HepG2 (cell line): ENCODE data around the gene FXYD1. TPM values are rescaled to one million over a fixed set of nuclear protein-coding genes. Genes with fewer than 3 reads are reported as not detected.
A peak's percentile ranks its signal among the peaks of the same experiment; 100 is the strongest.

Source experiments
- IRF2 ChIP-seq: IDR thresholded peaks from 2 replicates; pipeline ENCODE4 v1.6.1; 2018; ENCODE audit warnings: missing genetic modification reagents, missing compliant biosample characterization
- MEIS1 ChIP-seq: sonication (generic); formaldehyde crosslinking; IDR thresholded peaks from 2 replicates; pipeline ENCODE4 v1.9.0; 2021; ENCODE audit warnings: mild to moderate bottlenecking, missing genetic modification reagents, moderate library complexity, borderline replicate concordance
- NFRKB ChIP-seq: fragments of 450-650 bp; IDR thresholded peaks from 2 replicates; pipeline ENCODE4 v1.6.1; 2017
- POLR2G ChIP-seq: fragments of 200-400 bp; formaldehyde crosslinking; IDR thresholded peaks from 2 replicates; pipeline ENCODE4 v1.6.1; 2018; ENCODE audit warnings: mild to moderate bottlenecking, low read depth, low read length, moderate library complexity
- RARA ChIP-seq: IDR thresholded peaks from 2 replicates; pipeline ENCODE4 v1.6.1; 2016; ENCODE audit warnings: missing genetic modification reagents, missing compliant biosample characterization
- TSC22D2 ChIP-seq: sonication (generic); formaldehyde crosslinking; IDR thresholded peaks from 2 replicates; pipeline ENCODE4 v1.5.1; 2020; ENCODE audit warnings: missing genetic modification reagents, mild to moderate bottlenecking, borderline replicate concordance
- YEATS4 ChIP-seq: sonication (generic); formaldehyde crosslinking; IDR thresholded peaks from 2 replicates; pipeline ENCODE4 v1.4.0; 2020; ENCODE audit warnings: missing genetic modification reagents, borderline replicate concordance
- ZNF138 ChIP-seq: sonication (generic); formaldehyde crosslinking; IDR thresholded peaks from 2 replicates; pipeline ENCODE4 v1.5.0; 2020; ENCODE audit warnings: mild to moderate bottlenecking, low read depth, missing genetic modification reagents
- ZNF841 ChIP-seq: sonication (generic); formaldehyde crosslinking; IDR thresholded peaks from 2 replicates; pipeline ENCODE4 v1.8.1; 2023; ENCODE audit warnings: missing genetic modification reagents, borderline replicate concordance
- ZNF883 ChIP-seq: sonication (generic); formaldehyde crosslinking; IDR thresholded peaks from 2 replicates; pipeline ENCODE4 v1.5.1; 2020; ENCODE audit warnings: mild to moderate bottlenecking, missing genetic modification reagents; ENCODE audit errors: not compliant biosample characterization
- polyA plus RNA-seq, 8 experiments: library from polyadenylated mRNA; depleted of rRNA in 3 of 8; stranded (reverse) in 7 of 8; unstranded in 1 of 8; fragments of >200 nt; fragmentation: Illumina TruSeq in 4 of 8; extraction: Trizol in 4 of 8; gene quantifications; 2 replicates each; pipeline versions ENCODE4 v1.2.1 to v1.2.3, GENCODE V29; 2011 to 2016; ENCODE audit warnings: low read depth in 4 of 8, missing spikeins in 1 of 8, mixed read lengths in 1 of 8; ENCODE audit not compliant: insufficient read depth in 1 of 8
- total RNA-seq, 5 experiments: library from RNA; depleted of rRNA; stranded (reverse); fragments of >200 nt; fragmentation: Illumina TruSeq; extraction: Trizol; gene quantifications; 2 replicates each; pipeline ENCODE4 v1.2.3, GENCODE V29; 2016; ENCODE audit warnings: low read depth in 1 of 5
- TF ChIP-seq, protein P1 (sequence below): sonication (generic); formaldehyde crosslinking; IDR thresholded peaks from 2 replicates; pipeline ENCODE4 v1.4.0; 2020; ENCODE audit warnings: missing genetic modification reagents
- TF ChIP-seq, protein P2 (sequence below), 2 experiments: sonication (generic) in 1 of 2; formaldehyde crosslinking in 1 of 2; IDR thresholded peaks; 2 replicates each; pipeline versions ENCODE4 v1.5.1 to v1.6.1; 2011 to 2020; ENCODE audit warnings: borderline replicate concordance in 1 of 2, low read depth in 1 of 2, low read length in 1 of 2, mild to moderate bottlenecking in 1 of 2, missing genetic modification reagents in 1 of 2, moderate library complexity in 1 of 2
- TF ChIP-seq, protein P3 (sequence below): sonication (generic); formaldehyde crosslinking; IDR thresholded peaks from 2 replicates; pipeline ENCODE4 v1.4.0; 2020; ENCODE audit warnings: mild to moderate bottlenecking, missing genetic modification reagents
- TF ChIP-seq, protein P4 (sequence below): sonication (generic); formaldehyde crosslinking; IDR thresholded peaks from 2 replicates; pipeline ENCODE4 v1.4.0; 2020; ENCODE audit warnings: mild to moderate bottlenecking, missing genetic modification reagents
- TF ChIP-seq, protein P5 (sequence below): sonication (generic); formaldehyde crosslinking; IDR thresholded peaks from 2 replicates; pipeline ENCODE4 v1.4.0; 2020; ENCODE audit warnings: low read depth, mild to moderate bottlenecking, missing genetic modification reagents
- TF ChIP-seq, protein P6 (sequence below): sonication (generic); formaldehyde crosslinking; IDR thresholded peaks from 2 replicates; pipeline ENCODE4 v1.4.0; 2020; ENCODE audit warnings: low read depth, mild to moderate bottlenecking, missing genetic modification reagents
- TF ChIP-seq, protein P7 (sequence below): IDR thresholded peaks from 2 replicates; pipeline ENCODE4 v1.6.1; 2016

The FXYD1 gene
- total and polyA plus RNA-seq, 2 of the 13 experiments (the other 11 are each of a cell fraction or from before 2014, with no cell fraction given): 31.2 TPM; not detected in 1

DNA sequence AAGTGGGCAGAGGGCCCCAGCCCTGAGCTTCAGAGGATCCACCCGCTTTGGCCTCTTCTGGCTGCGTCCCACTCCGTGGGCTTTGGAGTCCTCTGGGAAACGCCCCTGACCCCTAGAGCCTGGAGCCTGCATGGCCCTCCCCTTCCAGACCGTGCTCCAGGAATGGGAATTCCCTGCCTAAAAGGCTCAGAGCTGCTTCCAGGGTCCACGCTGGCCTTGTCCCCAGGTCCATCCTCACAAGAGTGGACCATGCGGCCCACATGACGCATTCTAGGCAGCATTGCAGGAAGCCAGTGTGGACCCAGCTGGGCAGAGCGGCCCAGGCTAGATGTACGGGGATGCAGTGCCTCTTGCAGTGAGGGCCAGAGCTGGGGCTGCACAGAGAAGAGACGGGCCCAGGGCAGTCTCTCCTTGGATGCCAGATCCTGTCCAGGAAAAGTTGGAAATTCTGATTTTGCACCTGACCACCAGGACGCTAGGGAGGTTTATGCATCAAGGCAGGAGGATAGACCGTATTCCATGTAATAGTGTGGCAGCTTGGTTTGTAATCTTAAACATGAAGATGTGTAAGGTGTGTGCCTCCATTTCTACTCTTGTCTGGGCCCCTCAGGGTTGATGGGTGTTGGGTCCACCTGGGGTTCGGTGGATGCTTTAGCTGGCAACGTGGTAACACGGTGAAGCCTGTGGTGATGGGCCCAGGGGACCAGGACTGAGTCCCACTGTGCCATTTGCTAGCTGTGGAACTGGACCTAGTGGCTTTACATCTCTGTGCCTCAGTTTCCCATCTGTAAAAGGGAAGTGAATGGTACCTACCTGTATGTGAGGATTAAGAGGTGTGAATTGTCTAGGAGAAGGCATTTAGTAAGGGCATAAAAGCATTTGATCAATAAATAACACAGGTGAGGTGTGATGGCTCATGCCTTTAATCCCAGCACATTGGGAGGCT lies 37.8 kb upstream of the FXYD1 start (continued):
- TF ChIP-seq, protein P1, sequence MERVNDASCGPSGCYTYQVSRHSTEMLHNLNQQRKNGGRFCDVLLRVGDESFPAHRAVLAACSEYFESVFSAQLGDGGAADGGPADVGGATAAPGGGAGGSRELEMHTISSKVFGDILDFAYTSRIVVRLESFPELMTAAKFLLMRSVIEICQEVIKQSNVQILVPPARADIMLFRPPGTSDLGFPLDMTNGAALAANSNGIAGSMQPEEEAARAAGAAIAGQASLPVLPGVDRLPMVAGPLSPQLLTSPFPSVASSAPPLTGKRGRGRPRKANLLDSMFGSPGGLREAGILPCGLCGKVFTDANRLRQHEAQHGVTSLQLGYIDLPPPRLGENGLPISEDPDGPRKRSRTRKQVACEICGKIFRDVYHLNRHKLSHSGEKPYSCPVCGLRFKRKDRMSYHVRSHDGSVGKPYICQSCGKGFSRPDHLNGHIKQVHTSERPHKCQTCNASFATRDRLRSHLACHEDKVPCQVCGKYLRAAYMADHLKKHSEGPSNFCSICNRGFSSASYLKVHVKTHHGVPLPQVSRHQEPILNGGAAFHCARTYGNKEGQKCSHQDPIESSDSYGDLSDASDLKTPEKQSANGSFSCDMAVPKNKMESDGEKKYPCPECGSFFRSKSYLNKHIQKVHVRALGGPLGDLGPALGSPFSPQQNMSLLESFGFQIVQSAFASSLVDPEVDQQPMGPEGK (CRISPR knock-in tag): no peak
- TF ChIP-seq, protein P2, sequence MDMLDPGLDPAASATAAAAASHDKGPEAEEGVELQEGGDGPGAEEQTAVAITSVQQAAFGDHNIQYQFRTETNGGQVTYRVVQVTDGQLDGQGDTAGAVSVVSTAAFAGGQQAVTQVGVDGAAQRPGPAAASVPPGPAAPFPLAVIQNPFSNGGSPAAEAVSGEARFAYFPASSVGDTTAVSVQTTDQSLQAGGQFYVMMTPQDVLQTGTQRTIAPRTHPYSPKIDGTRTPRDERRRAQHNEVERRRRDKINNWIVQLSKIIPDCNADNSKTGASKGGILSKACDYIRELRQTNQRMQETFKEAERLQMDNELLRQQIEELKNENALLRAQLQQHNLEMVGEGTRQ (IDR thresholded peaks at IDR 0.05; ENCODE audit: low read depth, low read length): no peak
- TF ChIP-seq, protein P2 (CRISPR knock-in tag; IDR thresholded peaks at IDR 0.05; ENCODE audit: borderline replicate concordance): peak; percentile 26; the same call in 1 of the 2 replicates
- peak; percentile 57 for TF ChIP-seq RARA (CRISPR knock-in tag)
- TF ChIP-seq, protein P3, sequence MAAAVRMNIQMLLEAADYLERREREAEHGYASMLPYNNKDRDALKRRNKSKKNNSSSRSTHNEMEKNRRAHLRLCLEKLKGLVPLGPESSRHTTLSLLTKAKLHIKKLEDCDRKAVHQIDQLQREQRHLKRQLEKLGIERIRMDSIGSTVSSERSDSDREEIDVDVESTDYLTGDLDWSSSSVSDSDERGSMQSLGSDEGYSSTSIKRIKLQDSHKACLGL: no peak
- no peak for TF ChIP-seq ZNF138 (CRISPR knock-in tag)
- TF ChIP-seq YEATS4 (CRISPR knock-in tag): no peak
- TF ChIP-seq TSC22D2 (CRISPR knock-in tag): no peak
- TF ChIP-seq IRF2: no peak
- TF ChIP-seq, protein P4, sequence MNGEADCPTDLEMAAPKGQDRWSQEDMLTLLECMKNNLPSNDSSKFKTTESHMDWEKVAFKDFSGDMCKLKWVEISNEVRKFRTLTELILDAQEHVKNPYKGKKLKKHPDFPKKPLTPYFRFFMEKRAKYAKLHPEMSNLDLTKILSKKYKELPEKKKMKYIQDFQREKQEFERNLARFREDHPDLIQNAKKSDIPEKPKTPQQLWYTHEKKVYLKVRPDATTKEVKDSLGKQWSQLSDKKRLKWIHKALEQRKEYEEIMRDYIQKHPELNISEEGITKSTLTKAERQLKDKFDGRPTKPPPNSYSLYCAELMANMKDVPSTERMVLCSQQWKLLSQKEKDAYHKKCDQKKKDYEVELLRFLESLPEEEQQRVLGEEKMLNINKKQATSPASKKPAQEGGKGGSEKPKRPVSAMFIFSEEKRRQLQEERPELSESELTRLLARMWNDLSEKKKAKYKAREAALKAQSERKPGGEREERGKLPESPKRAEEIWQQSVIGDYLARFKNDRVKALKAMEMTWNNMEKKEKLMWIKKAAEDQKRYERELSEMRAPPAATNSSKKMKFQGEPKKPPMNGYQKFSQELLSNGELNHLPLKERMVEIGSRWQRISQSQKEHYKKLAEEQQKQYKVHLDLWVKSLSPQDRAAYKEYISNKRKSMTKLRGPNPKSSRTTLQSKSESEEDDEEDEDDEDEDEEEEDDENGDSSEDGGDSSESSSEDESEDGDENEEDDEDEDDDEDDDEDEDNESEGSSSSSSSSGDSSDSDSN (CRISPR knock-in tag): no peak
- no peak for TF ChIP-seq MEIS1
- TF ChIP-seq, protein P5, sequence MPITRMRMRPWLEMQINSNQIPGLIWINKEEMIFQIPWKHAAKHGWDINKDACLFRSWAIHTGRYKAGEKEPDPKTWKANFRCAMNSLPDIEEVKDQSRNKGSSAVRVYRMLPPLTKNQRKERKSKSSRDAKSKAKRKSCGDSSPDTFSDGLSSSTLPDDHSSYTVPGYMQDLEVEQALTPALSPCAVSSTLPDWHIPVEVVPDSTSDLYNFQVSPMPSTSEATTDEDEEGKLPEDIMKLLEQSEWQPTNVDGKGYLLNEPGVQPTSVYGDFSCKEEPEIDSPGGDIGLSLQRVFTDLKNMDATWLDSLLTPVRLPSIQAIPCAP: no peak
- TF ChIP-seq, protein P6, sequence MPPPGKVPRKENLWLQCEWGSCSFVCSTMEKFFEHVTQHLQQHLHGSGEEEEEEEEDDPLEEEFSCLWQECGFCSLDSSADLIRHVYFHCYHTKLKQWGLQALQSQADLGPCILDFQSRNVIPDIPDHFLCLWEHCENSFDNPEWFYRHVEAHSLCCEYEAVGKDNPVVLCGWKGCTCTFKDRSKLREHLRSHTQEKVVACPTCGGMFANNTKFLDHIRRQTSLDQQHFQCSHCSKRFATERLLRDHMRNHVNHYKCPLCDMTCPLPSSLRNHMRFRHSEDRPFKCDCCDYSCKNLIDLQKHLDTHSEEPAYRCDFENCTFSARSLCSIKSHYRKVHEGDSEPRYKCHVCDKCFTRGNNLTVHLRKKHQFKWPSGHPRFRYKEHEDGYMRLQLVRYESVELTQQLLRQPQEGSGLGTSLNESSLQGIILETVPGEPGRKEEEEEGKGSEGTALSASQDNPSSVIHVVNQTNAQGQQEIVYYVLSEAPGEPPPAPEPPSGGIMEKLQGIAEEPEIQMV (CRISPR knock-in tag): no peak
- TF ChIP-seq NFRKB: no peak
- TF ChIP-seq ZNF883: no peak
- no peak for TF ChIP-seq POLR2G
- TF ChIP-seq, protein P7, sequence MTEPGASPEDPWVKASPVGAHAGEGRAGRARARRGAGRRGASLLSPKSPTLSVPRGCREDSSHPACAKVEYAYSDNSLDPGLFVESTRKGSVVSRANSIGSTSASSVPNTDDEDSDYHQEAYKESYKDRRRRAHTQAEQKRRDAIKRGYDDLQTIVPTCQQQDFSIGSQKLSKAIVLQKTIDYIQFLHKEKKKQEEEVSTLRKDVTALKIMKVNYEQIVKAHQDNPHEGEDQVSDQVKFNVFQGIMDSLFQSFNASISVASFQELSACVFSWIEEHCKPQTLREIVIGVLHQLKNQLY (CRISPR knock-in tag): no peak
- no peak for TF ChIP-seq ZNF841 (CRISPR knock-in tag)
